OCI-LY1 (cell line): Measurements from ENCODE around the gene GSTT4.

Experiments
- EZH2 ChIP-seq: fragments of 200-600 bp; sonication (generic), shearing (Covaris generic); IDR thresholded peaks from 2 replicates; pipeline ENCODE4 v1.8.0; 2017; ENCODE audit warnings: borderline replicate concordance, mixed run types, mild to moderate bottlenecking, antibody characterized with exemption, low read length, moderate library complexity, mixed read lengths
- TF ChIP-seq, protein P1 (sequence below): fragments of 200-600 bp; sonication (generic), shearing (Covaris generic); IDR thresholded peaks from 2 replicates; pipeline ENCODE4 v1.5.1; 2017; ENCODE audit warnings: mild to moderate bottlenecking, antibody characterized with exemption, low read length, moderate library complexity, mixed read lengths

DNA sequence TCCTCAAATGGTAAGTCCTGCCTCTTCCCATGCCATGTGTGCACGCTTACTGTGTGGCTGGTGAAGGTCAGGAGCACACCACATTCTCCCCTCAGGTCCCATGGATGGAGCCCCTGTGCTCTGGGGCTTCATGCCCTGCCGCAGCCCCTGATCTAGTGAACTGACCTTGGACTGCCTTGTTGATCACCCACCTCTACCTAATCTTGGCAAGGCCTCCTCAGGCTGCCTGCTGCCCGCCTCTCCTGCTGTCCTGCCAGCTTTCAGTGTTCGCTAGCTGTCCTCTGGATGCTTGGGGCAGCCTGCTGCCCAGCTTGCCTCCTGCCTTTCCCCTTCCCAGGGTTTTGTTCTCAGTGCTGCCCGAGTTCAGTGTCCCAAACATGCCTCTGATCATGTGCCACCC, 44.0 kb upstream of the GSTT4 start:
- TF ChIP-seq, protein P1, sequence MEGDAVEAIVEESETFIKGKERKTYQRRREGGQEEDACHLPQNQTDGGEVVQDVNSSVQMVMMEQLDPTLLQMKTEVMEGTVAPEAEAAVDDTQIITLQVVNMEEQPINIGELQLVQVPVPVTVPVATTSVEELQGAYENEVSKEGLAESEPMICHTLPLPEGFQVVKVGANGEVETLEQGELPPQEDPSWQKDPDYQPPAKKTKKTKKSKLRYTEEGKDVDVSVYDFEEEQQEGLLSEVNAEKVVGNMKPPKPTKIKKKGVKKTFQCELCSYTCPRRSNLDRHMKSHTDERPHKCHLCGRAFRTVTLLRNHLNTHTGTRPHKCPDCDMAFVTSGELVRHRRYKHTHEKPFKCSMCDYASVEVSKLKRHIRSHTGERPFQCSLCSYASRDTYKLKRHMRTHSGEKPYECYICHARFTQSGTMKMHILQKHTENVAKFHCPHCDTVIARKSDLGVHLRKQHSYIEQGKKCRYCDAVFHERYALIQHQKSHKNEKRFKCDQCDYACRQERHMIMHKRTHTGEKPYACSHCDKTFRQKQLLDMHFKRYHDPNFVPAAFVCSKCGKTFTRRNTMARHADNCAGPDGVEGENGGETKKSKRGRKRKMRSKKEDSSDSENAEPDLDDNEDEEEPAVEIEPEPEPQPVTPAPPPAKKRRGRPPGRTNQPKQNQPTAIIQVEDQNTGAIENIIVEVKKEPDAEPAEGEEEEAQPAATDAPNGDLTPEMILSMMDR, result no peak
- TF ChIP-seq EZH2, result no peak
